ENCODE measurements around the gene CAPN9.

CAPN9 gene

DNA sequence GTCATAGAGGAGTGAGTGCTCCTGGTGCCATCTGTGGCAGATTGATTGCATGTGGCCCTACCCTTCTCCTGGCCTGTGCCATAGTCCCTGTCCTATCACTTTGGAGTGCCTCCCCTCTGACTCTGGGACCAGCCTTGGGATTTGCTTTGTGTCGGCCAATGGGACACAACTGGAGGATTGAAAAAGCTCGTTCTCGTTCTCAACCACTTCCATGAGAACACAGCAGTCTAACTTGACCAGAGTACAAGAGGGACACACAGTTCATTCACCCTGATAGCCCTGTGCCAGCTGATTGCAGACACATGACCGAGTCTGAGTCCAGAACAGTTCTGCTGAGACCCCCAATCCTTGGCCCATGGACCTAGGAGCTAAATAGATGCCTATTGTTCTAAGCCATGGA lies 73.4 kb downstream of the CAPN9 start:
- TF ChIP-seq TAF1 (IDR thresholded peaks at IDR 0.05; ENCODE audit: low read depth) (no peak), EP300 (IDR thresholded peaks at IDR 0.05; ENCODE audit: borderline replicate concordance) (no peak), RAD21 (IDR thresholded peaks at IDR 0.05; ENCODE audit: low read depth) (no peak), TEAD4 (IDR thresholded peaks at IDR 0.05) (no peak), CEBPB (IDR thresholded peaks at IDR 0.05) (no peak), TCF12 (IDR thresholded peaks at IDR 0.05; ENCODE audit: low read depth) (no peak), YY1 (IDR thresholded peaks at IDR 0.05; ENCODE audit: low read depth) (no peak), EGR1 (IDR thresholded peaks at IDR 0.05) (no peak), ZBTB7A (IDR thresholded peaks at IDR 0.05; ENCODE audit: low read depth) (no peak), FOXM1 (IDR thresholded peaks at IDR 0.05; ENCODE audit: borderline replicate concordance, low read depth) (no peak), NFIC (IDR thresholded peaks at IDR 0.05) (no peak), CREB1 (IDR thresholded peaks at IDR 0.05; ENCODE audit: low read depth) (no peak)

DNA sequence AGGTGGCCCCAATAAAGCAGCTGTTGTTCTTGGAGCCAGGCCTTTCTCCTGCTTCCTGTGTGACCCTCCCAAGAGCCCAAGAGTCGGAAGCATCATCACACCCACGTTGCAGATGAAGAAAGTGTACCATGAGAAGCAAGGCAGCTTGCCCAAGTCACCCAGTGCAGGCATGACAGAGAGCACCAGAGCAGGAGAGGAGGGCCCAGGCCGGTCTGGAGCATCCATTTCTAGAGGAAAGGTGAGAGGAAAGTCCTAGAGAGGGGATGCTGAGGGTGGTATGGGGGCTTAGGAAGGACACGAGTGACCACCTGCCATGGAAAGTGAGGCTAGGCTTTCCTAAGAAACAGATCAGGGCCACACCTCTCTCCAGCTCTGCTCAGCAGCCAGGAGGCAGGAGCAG lies 74.2 kb downstream of the CAPN9 start:
- TF ChIP-seq TAF1 (IDR thresholded peaks at IDR 0.05; ENCODE audit: low read depth) (no peak), USF1 (IDR thresholded peaks at IDR 0.05) (no peak), EP300 (IDR thresholded peaks at IDR 0.05; ENCODE audit: borderline replicate concordance) (no peak), YY1 (IDR thresholded peaks at IDR 0.05; ENCODE audit: low read depth) (no peak), EGR1 (IDR thresholded peaks at IDR 0.05) (no peak), RAD21 (IDR thresholded peaks at IDR 0.05; ENCODE audit: low read depth) (no peak), TEAD4 (IDR thresholded peaks at IDR 0.05) (no peak), FOXM1 (IDR thresholded peaks at IDR 0.05; ENCODE audit: borderline replicate concordance, low read depth) (no peak), CEBPB (IDR thresholded peaks at IDR 0.05) (no peak), CREB1 (IDR thresholded peaks at IDR 0.05; ENCODE audit: low read depth) (no peak)
- TF ChIP-seq, protein P1, sequence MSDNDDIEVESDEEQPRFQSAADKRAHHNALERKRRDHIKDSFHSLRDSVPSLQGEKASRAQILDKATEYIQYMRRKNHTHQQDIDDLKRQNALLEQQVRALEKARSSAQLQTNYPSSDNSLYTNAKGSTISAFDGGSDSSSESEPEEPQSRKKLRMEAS (IDR thresholded peaks at IDR 0.05): no peak

DNA sequence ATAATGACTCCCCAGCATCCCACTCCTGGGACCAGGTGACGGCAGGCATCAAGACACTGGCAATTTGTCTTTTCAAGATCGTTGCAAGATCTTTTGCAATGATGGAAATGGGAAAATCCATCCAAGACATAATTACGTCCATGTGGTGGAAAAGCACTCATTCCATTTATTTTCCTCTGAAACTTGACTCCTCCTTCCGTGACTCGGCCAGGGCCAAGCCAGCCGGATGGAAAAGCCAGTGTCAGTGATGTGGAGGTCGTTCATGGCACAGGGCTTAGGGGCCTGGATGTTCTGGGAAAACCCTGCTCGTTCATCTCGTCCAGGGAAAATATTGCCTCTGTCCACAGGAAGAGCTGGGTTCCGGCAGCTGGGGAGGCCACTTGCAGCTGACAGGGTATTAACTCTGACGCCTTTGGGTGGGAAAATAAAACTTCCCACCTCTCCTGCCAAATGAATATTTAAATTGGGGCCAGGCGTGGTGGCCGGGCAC lies 74.9 kb downstream of the CAPN9 start:
- TF ChIP-seq NFIC (IDR thresholded peaks at IDR 0.05): no peak

DNA sequence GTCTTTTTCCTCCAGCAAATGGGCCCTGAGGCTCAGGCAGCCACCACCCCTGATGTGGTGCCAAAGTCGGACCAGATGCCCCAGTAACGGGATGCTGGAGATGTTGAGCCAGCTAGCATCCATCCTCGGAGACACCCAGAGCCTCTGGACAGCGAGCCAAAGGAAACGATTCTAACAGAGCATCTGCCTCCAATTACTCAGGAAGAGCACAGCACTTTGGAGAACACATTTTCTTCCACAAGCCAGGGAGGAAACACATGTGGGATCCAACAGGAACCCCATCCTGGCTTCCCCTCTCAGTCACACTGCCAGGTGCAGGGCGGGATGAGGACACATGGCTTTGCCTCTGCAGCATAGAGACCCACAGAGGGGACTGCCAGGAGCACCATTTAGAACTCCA lies 76.2 kb downstream of the CAPN9 start:
- TF ChIP-seq EGR1 (IDR thresholded peaks at IDR 0.05) (no peak), NFIC (IDR thresholded peaks at IDR 0.05) (no peak), ZBTB7A (IDR thresholded peaks at IDR 0.05; ENCODE audit: low read depth) (no peak), RAD21 (IDR thresholded peaks at IDR 0.05; ENCODE audit: low read depth) (no peak), REST (IDR thresholded peaks at IDR 0.05; ENCODE audit: low read depth) (no peak), TCF12 (IDR thresholded peaks at IDR 0.05; ENCODE audit: low read depth) (no peak), TAF1 (IDR thresholded peaks at IDR 0.05; ENCODE audit: low read depth) (no peak), CREB1 (IDR thresholded peaks at IDR 0.05; ENCODE audit: low read depth) (no peak), TEAD4 (IDR thresholded peaks at IDR 0.05) (no peak), EP300 (IDR thresholded peaks at IDR 0.05; ENCODE audit: borderline replicate concordance) (no peak), FOXM1 (IDR thresholded peaks at IDR 0.05; ENCODE audit: borderline replicate concordance, low read depth) (no peak)
- TF ChIP-seq, protein P1 (IDR thresholded peaks at IDR 0.05): no peak

GRCh38 chr1:230823931-230824381 lies 76.8 kb downstream of the CAPN9 start:
- no peak for TF ChIP-seq ZBTB7A (IDR thresholded peaks at IDR 0.05; ENCODE audit: low read depth)
- TF ChIP-seq REST (IDR thresholded peaks at IDR 0.05; ENCODE audit: low read depth): no peak
- TF ChIP-seq NFIC (IDR thresholded peaks at IDR 0.05): no peak
- no peak for TF ChIP-seq CEBPB (IDR thresholded peaks at IDR 0.05)
- no peak for TF ChIP-seq EGR1 (IDR thresholded peaks at IDR 0.05)

DNA sequence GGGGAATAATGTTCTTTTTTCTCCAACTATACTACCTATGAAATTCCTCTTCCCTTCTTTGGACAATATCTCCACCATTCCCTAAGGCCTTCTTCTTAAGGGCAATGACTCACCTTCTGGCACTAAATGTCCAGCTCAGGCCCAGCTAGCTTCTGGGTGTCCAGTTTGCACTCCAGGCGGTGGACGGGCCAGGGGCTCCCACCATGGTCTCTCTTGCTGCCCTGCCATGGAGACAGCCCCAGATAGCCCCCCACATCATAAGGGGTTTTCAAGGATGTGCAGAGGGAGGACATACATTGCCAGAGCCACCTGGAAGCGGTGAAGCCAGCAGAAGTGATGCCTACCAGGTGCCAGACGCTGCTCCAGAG lies 77.3 kb downstream of the CAPN9 start:
- no peak for TF ChIP-seq TEAD4 (IDR thresholded peaks at IDR 0.05)
- no peak for TF ChIP-seq CREB1 (IDR thresholded peaks at IDR 0.05; ENCODE audit: low read depth)
- no peak for TF ChIP-seq NFIC (IDR thresholded peaks at IDR 0.05)
- TF ChIP-seq EP300 (IDR thresholded peaks at IDR 0.05; ENCODE audit: borderline replicate concordance): no peak
- no peak for TF ChIP-seq USF1 (IDR thresholded peaks at IDR 0.05)
- no peak for TF ChIP-seq TAF1 (IDR thresholded peaks at IDR 0.05; ENCODE audit: low read depth)
- no peak for TF ChIP-seq FOXM1 (IDR thresholded peaks at IDR 0.05; ENCODE audit: borderline replicate concordance, low read depth)
- TF ChIP-seq REST (IDR thresholded peaks at IDR 0.05; ENCODE audit: low read depth): no peak
- TF ChIP-seq RAD21 (IDR thresholded peaks at IDR 0.05; ENCODE audit: low read depth): no peak
- no peak for TF ChIP-seq YY1 (IDR thresholded peaks at IDR 0.05; ENCODE audit: low read depth)
- no peak for TF ChIP-seq EGR1 (IDR thresholded peaks at IDR 0.05)

Data from Ishikawa (cell line).